Hippocampal formation (tissue), 2 donors: ENCODE results near the gene UMODL1.

ENCODE experiments used
- DNase-seq, 2 donors: peaks; one replicate each; lab custom pipeline; 2025; lab: John Stamatoyannopoulos, UW

The UMODL1 gene

GRCh38 chr21:42130441-42130840 is 59.3 kb downstream of the UMODL1 start:
- no peak for DNase-seq

- no peak for DNase-seq
Measured at GRCh38 chr21:42132183-42132582, 61.1 kb downstream of the UMODL1 start.

- DNase-seq, result no peak
Measured at GRCh38 chr21:42133131-42133530, 62.0 kb downstream of the UMODL1 start.

DNA sequence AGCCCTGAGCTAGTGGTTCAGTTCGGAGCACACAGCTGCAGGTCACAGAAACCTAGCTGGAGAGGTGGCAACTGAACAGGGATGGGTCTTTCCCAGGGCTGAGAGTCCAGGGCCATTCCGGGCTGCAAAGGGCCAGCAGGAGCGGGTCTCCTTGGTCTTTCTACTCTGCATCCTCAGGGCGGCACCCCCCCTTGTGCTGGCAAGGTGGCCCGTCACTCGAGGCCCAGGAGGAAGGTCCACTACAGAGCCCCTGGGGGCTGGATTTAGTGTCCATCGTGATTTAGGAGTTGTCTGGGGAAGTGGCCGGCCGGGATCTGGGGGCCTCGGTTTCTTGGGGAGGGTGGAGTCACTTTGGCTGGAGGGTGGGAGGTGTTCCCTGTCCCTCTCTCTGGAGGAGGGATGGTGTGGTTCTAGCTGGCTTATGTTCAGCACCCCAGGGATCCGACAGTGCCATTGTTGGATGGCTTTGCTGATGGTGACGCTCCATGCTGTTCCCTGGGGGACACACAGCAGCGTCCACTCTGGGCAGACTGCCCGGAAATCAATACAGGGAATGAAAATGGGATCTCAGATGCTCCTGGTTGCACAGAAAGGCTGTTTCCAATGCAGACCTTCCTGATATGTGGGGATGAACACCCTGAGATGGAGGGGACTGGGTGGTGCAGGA is 64.4 kb downstream of the UMODL1 start:
- no peak for DNase-seq

GRCh38 chr21:42137191-42137904 is 66.2 kb downstream of the UMODL1 start:
- DNase-seq, result no peak

DNA sequence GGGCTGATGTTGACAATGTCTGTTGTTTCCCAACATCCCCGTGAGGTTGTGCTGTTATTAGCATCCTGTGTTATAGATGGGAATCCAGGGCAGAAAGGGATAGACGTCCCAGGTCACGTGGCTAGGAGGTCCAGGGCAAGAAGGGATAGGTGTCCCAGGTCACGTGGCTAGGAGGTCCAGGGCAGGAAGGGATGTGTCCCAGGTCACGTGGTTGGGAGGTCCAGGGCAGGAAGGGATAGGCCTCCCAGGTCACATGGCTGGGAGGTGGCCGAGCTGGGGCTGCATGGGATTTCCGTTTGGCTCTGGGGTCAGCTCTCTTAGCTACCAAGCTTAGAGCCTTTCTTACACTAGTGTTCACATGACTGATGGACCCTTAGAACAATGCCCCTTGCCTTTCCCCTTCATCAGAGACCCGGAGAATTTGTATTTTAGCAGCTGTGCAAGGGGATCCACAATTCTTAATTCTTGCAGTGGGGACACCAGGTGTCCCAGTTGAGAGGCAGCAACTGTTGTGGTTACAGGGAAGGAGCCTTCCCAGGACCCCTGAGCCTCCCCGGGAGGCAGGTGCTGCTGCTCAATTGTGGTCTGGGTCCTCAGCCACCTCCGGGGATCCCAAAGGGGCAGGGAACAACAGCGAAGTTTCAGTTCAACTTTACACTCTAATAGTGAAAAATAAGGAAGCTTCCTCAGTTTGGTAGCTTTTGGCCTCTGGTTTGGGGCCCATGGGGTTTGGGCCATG is 69.2 kb downstream of the UMODL1 start:
- DNase-seq, result no peak

- DNase-seq, result no peak
Measured at GRCh38 chr21:42141643-42142042, 70.5 kb downstream of the UMODL1 start.

- no peak for DNase-seq
Measured at GRCh38 chr21:42142141-42142540, 71.0 kb downstream of the UMODL1 start.

- DNase-seq, result no peak
Measured at GRCh38 chr21:42142627-42143026, 71.5 kb downstream of the UMODL1 start.

GRCh38 chr21:42143111-42143510 is 72.0 kb downstream of the UMODL1 start:
- DNase-seq, result no peak

DNA sequence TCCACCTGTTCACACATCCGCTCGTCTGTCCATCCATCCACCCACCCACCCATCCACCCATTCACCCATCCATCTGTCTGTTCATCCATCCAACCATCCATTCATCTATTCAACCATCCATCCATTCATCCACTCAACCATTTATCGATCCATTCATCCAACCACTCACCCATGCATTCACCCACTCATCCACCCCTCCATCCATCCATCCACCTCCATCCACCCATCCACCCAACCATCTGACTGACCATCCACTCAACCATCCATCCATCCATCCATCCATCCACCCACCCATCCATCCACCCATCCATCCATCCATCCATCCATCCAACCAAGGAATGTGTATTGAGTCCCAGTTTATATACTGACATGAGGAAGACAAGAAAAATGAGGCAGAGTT is 73.1 kb downstream of the UMODL1 start:
- DNase-seq, result no peak

DNA sequence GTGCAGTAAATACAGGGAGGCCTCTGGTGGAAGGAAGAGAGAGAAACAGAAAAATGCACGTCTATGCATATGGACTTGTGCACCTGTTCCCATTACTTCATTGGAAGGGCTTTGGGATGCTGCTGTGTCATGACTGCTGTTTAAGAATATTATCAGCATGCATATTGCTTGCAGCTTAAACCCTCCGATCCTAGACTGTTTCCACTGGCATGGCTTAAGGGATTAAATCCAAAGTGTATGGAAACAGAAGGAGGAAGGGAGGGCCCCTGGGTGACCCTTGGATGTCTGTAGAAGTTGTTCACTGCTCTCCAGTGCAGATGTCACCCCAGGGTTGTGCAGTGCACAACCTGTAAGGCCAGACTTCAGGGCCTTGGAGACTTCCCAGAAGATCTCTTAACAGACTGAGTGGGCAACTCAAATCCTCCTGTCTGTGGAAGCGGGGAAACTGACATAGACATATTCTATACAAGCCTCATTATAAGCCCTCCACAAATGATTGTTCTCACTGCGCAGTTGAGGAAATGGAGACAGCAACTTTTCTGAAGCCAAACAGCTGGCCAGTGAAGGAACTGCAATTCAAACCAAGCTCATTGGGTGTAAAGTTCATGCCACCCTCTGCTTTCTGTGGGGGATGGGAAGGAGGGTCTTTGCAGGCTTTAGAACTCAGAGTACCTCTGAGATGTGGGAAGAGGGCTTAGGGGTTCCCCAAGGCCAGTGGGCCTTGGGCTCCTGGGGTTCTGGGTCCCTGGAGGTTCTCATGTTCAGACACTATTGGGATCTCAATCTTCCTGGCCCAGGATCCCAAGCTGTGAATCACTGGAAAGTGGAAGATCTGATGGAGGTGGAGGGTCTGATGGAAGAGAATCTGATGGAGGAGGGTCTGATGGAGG is 73.8 kb downstream of the UMODL1 start:
- DNase-seq, result no peak

DNA sequence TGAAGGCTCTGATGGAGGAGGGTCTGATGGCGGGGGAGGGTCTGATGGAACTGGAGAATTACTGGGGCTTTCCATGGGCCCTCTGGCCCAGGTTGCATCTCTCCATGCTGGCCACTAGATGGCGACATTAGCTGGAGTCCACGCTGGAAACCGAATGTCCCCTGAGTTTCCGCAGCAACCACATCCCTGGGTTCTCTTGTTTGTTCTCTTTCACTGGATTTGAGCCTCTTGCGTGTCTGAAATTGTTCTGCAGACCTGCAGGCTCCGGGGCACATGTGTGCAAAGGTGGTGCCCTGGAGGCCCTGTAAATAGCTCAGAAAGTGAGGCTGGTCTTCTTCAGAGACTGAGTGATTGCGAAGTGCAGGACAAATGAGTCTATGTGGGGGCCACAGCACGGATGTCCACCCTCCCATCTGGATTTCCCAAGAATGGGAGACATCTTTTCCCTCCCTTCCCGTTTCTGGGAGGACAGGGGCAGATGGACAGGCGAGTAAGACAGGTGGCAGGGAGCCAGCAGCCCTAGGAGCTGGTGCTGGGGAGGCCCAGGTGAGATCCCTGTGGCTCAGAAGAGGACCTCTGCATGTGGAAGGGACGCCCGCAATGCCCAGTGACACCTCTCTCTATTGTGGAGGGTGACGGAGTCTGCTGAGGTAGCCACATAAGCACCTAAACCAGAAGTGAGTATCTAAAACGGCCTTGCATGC is 74.6 kb downstream of the UMODL1 start:
- DNase-seq, result peak; percentile 47 to 50

DNA sequence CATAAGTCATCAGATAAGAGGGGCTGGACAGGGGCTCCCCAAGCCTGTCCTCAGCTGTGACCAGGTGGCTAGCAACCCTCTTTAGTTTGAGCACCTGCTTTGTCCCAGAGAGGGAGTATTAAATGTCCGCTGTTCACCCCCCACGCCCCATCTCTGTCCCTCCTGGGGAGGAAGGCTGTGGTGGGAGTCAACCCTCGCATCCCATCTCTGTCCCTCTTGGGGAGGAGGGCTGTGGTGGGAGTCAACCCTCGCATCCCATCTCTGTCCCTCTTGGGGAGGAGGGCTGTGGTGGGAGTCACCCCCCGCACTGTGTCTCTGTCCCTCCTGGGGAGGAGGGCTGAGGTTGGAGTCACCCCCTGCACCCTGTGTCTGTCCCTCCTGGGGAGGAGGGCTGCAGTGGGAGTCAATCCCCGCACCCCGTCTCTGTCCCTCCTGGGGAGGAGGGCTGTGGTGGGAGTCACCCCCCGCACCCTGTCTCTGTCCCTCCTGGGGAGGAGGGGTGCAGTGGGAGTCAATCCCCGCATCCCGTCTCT is 75.2 kb downstream of the UMODL1 start:
- no peak for DNase-seq

DNA sequence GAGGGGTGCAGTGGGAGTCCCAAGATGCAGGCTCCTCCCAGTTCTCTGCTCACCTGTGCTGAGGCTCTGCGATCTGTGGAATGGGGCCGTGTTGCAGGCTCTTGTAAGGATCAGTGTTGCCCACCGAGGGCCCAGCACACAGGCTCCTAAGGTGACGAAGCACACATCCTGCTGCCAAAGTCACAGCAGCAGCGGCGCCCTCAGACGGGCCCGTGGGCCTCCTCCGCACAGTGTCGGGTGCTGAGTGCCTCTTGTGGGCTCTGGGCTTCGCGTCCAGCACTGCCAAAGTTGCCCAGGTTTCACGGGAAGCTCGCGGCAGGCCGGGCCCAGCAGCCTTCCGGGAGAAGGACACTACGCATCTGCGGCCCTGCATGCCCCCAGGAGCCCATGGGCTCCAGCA is 75.7 kb downstream of the UMODL1 start:
- DNase-seq, result no peak

- no peak for DNase-seq
Measured at GRCh38 chr21:42147386-42148020, 76.4 kb downstream of the UMODL1 start.

- DNase-seq, result no peak
Measured at GRCh38 chr21:42148097-42148496, 77.0 kb downstream of the UMODL1 start.

- DNase-seq, result no peak
Measured at GRCh38 chr21:42148584-42148983, 77.5 kb downstream of the UMODL1 start.

GRCh38 chr21:42149656-42150473 is 78.7 kb downstream of the UMODL1 start:
- DNase-seq, result no peak
